CD4-positive, alpha-beta T cell treated with Interleukin-4 for 4 hours (primary cell): ENCODE measurements around the gene EXOC1.
"Not testable (repeated sequence)": the region's sequence is repeated elsewhere in the genome, so short reads cannot be mapped to it uniquely, and the experiment has no call there.

Source experiments
- DNase-seq: peaks from one replicate; pipeline ENCODE4 v3.0.0-alpha.2; 2020

EXOC1 gene

DNA sequence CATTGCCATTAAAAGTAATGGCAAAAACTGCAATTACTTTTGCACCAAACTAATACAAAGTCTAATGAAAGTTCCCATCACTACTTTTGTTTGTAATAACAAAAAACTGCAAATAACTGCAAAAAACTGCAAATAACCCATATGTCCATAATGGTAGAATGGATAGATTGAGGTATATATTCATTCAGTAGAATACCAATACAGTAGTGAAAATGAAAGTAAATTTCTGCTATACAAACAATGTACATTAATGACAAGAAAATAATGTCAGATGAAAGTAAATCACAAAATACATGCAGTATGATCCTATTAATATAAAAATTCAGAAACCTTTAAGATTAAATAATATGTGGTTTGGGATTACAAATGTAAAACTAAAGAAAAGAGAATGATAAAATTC, 54.0 kb downstream of the EXOC1 start:
- no peak for DNase-seq

GRCh38 chr4:55910140-55910539, 56.7 kb downstream of the EXOC1 start:
- no peak for DNase-seq

GRCh38 chr4:55912249-55912648, 58.8 kb downstream of the EXOC1 start:
- no peak for DNase-seq

- DNase-seq, result no peak
Observed at GRCh38 chr4:55920571-55920970, 67.1 kb downstream of the EXOC1 start.

GRCh38 chr4:55921093-55921492, 67.6 kb downstream of the EXOC1 start:
- no peak for DNase-seq

GRCh38 chr4:55925241-55925640, 71.8 kb downstream of the EXOC1 start:
- DNase-seq, result no peak

- no peak for DNase-seq
Observed at GRCh38 chr4:55926610-55927009, 73.2 kb downstream of the EXOC1 start.

GRCh38 chr4:55927803-55928437, 74.5 kb downstream of the EXOC1 start:
- no peak for DNase-seq

DNA sequence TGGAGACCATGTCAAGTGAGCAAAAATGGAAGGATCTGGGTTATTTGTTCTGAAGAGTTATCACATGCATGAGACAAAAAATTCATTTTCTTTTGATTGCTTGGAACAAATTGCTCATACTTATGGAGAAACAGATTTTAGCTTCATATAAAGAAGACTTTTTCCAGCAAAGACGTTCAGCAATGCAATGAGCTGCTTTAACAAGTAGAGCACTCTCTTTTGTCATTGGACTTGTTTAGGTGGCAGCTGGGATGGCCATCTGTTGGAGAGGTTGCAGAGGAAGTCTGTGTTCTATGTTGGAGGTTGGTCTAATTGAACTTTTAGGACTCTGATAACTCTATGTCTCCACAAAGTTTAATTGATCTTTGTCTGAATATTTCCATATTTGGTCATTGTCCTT, 75.4 kb downstream of the EXOC1 start:
- no peak for DNase-seq

- no peak for DNase-seq
Observed at GRCh38 chr4:55931043-55931442, 77.6 kb downstream of the EXOC1 start.

DNA sequence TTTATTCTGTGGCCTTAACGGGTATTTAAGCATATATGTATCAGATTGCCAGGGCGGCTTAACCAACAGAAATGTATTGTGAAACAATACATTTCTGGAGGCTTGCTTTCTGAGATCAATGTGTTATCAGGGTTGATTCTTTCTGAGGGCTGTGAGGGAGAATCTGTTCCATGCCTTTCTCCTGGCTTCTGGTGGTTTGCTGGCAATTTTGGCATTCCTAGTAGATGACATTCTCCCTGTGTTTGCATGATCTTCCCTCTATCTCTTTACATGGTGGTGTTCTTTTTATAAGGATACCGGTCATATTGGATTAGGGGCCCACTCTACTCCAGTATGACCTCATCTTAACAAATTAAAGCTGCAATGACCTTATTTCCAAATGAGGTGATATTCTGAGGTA, 78.4 kb downstream of the EXOC1 start:
- DNase-seq, result no peak

DNA sequence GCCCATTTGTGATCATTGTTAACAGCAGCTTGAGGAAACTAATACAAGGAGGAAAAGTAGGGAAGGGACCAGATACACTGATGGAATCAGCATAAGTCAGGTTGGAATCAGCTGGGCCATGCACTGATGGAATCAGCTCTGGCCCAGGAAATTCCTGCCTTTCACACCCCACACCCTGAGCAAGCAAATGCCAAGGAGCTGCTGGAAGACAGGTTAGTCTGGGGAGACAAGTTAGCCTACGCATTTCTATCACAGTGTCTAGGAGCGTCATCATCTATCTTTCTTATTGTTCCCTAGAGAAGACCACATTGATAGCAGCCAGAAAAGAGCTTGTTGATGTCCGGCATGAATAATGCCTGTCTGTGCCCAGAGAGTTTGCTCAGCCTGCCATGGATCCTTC, 79.1 kb downstream of the EXOC1 start:
- DNase-seq, result no peak

DNA sequence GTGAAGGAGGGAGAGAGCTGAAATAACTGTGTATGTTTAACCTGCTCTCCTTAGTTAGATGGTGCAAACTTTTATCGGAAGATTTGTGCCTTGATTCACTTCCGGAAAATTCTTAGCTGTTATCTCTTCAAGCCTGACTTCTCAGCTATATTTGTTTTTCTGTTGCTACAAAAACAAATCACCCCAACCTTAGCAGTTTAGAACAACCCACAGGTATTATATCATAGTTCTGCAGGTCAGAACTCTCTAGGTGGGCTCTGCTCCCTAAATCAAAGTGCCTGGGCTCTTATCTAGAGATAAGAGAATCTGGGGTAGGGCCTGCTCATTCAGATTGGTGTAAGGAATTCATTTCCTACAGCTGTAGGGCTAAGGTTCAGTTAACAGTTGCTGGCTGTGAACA, 80.2 kb downstream of the EXOC1 start:
- no peak for DNase-seq

GRCh38 chr4:55935907-55936306, 82.5 kb downstream of the EXOC1 start:
- not testable (repeated sequence) for DNase-seq

DNA sequence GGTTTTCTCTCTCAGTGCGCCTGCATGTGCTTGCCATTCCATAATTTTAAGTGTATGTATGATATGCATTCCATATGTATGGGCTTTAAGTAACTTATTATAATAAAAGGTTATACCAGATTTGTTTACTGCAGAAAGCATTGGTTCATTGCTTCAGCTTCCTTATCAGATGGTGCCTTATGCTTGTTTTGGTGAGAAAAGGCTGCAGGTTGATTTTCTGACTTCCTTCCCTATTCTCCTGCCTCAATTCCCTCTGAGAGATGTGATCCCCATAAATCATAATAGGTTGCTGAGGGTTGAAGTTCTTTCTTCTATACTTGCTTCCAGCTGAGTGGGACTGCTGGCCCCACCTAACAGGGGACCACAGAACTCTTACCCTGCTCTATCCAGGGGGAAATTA, 85.0 kb downstream of the EXOC1 start:
- DNase-seq, result no peak

DNA sequence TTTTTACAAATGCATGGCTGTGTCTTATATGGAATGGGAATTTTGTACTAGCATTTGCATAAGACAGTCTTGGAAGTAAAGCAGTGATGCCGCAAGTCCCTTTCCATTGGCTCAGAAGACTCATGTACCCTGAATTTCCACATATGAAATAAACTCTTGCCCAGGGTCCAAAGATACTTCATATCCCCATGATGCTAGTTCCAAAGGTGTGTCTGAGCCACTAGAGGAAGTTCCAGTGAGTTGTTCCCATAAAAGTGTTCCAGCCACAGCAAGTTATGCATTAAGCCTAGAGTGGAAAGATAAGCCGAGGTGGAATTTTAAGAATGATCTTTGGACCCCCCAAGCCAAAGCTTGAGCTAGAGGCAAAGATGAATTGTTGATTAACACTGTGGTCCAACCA, 86.0 kb downstream of the EXOC1 start:
- no peak for DNase-seq

DNA sequence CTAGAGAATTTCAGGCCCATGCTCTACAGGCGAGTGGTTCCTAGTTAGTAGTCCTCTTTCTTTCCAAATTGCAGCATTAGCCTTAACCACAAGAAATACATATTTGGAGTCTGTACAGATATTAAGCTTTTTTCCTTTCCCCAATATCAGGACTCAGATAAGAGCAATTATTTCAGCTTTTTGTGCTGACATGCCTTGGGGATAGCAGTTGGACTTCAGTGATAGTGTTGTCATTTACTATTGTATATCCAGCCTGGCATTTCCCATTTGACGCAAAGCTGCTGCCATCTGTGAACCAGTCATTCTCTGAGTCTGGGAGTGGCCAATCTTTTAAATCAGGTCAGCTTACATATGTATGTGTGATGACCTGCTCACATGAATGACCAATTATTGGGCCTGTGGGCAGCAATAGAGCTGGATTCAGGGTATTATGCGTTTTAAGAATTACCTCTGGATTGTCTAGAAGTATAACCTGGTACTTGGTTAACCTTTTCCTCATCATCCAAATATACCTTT, 88.5 kb downstream of the EXOC1 start:
- no peak for DNase-seq

- peak; percentile 17 for DNase-seq
Observed at GRCh38 chr4:55947254-55947882, 93.9 kb downstream of the EXOC1 start.

DNA sequence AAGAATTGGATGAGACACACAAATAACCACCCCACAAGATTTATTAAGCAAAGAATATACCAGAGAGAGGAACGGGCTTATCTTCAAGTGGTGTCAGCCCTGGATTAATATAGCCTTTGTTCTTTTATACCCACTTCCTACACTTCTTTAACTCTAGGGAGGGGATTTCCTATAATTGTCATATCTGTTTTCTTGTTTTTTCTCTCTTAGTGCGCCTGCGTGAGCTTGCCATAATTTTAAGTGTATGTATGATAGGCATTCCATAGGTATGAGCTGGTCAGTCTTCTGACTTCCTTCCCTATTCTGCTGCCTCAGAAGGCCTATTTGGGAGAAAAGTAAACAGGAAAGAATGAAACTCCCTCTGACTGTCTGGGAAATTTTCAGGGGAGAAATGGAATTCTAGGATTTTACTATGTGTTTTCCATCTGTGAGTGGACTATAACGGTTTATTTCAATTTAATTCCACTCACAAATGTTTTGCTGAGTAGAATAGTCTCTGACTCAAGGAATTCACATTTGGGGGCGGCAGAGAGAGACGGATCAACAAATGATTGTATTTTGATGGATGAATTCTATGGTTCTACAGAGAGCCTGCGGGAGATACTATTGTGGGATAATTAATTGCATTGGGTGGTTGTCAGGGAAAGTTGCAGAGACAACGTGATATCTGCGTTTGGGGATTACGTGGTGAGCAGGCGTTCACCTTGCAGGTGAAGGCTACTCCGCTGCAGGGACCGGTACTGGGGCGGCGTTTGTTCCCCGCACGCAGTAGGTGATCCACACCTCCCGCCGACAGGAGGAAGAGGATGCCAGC, 94.7 kb downstream of the EXOC1 start:
- peak; percentile 83 for DNase-seq

- DNase-seq, result peak; percentile 92
Observed at GRCh38 chr4:55948726-55949481, 95.5 kb downstream of the EXOC1 start, which contains the start of gene CEP135. Gene CEP135 (plus strand): TSS chr4:55948945. CDS start chr4:55952131, 3,186 bp downstream.

GRCh38 chr4:55949482-55949802, 96.0 kb downstream of the EXOC1 start:
- no peak for DNase-seq

DNA sequence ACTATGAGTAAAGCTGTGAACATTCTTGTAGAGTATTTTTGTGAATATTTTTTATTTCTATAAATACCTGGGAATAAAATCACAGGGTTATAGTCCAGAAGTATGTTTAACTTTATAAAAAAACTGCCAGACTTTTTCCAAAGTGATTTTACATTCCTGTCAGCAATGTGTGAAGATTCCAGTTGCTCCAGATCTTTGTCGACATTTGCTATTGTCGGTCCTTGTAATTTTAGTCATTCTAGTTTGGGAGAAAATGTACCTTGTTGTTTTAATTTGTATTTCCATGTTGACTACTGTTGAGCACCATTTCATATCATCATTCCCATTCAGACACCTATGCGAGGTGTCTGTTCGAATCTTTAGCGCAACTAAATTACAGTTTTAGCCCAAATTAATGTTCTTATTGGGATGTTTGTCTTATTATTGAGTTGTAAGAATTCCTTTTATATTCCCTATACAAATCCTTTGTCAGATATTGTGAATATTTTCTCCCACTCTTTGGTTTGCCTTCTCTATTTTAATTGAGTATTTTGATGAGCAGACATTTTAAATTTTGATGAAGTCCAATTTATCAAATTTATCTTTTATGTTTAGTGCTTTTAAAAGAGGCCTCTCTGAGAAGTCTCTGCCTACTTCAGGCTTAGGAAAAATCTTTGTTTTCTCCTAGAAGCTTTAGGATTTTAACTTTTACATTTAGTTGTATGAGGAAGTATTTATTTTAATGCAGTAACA, 97.9 kb downstream of the EXOC1 start:
- no peak for DNase-seq
